Stimulated activated CD4-positive, alpha-beta T cell treated with anti-CD3 and anti-CD28 coated beads, Interleukin-2, amount 100 ng/mL, for 4 hours (primary cell): ENCODE results near the gene PYCR2.
"Not testable (repeated sequence)": the region's sequence is repeated elsewhere in the genome, so short reads cannot be mapped to it uniquely, and the experiment has no call there.

Source experiments
- DNase-seq: peaks from one replicate; pipeline ENCODE4 v3.0.0-alpha.2; 2020; ENCODE audit warnings: low read depth

The PYCR2 gene

GRCh38 chr1:225942574-225942973 is 18.5 kb upstream of the PYCR2 start:
- DNase-seq = no peak

GRCh38 chr1:225941942-225942222 is 17.8 kb upstream of the PYCR2 start:
- no peak for DNase-seq

- DNase-seq = no peak
These were observed 17.3 kb upstream of the PYCR2 start, which contains the start of gene LEFTY2 for GRCh38 chr1:225941187-225941941. Gene LEFTY2 (minus strand): TSS chr1:225941220. CDS start chr1:225941140, 80 bp downstream.

GRCh38 chr1:225940385-225941151 is 16.5 kb upstream of the PYCR2 start:
- no peak for DNase-seq

GRCh38 chr1:225939939-225940310 is 15.9 kb upstream of the PYCR2 start:
- DNase-seq = not testable (repeated sequence)

- not testable (repeated sequence) for DNase-seq
These were observed 15.3 kb upstream of the PYCR2 start for GRCh38 chr1:225939097-225939938.

- no peak for DNase-seq
These were observed 13.3 kb upstream of the PYCR2 start for GRCh38 chr1:225937048-225937968.

- DNase-seq = no peak
These were observed 12.5 kb upstream of the PYCR2 start for GRCh38 chr1:225936523-225936922.

- DNase-seq = not testable (repeated sequence)
These were observed 12.0 kb upstream of the PYCR2 start for GRCh38 chr1:225936086-225936485.

- no peak for DNase-seq
These were observed 10.7 kb upstream of the PYCR2 start for GRCh38 chr1:225934711-225935110.

- DNase-seq = no peak
These were observed 9.0 kb upstream of the PYCR2 start for GRCh38 chr1:225933072-225933471.

GRCh38 chr1:225931270-225932136 is 7.5 kb upstream of the PYCR2 start:
- no peak for DNase-seq

GRCh38 chr1:225930566-225930965 is 6.5 kb upstream of the PYCR2 start:
- no peak for DNase-seq

- not testable (repeated sequence) for DNase-seq
These were observed 5.4 kb upstream of the PYCR2 start for GRCh38 chr1:225929462-225929861.

- DNase-seq = no peak
These were observed 4.4 kb upstream of the PYCR2 start for GRCh38 chr1:225928186-225929175.

GRCh38 chr1:225926551-225927113 is 2.6 kb upstream of the PYCR2 start:
- no peak for DNase-seq

GRCh38 chr1:225923381-225923691 is 714 bp downstream of the PYCR2 start:
- DNase-seq = no peak

GRCh38 chr1:225921734-225922709 is 2.0 kb downstream of the PYCR2 start:
- DNase-seq = no peak
